Measurements from ENCODE around the gene IGFBP3.
"Not testable (repeated sequence)": the region's sequence is repeated elsewhere in the genome, so short reads cannot be mapped to it uniquely, and the experiment has no call there.

IGFBP3 gene, protein sequence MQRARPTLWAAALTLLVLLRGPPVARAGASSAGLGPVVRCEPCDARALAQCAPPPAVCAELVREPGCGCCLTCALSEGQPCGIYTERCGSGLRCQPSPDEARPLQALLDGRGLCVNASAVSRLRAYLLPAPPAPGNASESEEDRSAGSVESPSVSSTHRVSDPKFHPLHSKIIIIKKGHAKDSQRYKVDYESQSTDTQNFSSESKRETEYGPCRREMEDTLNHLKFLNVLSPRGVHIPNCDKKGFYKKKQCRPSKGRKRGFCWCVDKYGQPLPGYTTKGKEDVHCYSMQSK

DNA sequence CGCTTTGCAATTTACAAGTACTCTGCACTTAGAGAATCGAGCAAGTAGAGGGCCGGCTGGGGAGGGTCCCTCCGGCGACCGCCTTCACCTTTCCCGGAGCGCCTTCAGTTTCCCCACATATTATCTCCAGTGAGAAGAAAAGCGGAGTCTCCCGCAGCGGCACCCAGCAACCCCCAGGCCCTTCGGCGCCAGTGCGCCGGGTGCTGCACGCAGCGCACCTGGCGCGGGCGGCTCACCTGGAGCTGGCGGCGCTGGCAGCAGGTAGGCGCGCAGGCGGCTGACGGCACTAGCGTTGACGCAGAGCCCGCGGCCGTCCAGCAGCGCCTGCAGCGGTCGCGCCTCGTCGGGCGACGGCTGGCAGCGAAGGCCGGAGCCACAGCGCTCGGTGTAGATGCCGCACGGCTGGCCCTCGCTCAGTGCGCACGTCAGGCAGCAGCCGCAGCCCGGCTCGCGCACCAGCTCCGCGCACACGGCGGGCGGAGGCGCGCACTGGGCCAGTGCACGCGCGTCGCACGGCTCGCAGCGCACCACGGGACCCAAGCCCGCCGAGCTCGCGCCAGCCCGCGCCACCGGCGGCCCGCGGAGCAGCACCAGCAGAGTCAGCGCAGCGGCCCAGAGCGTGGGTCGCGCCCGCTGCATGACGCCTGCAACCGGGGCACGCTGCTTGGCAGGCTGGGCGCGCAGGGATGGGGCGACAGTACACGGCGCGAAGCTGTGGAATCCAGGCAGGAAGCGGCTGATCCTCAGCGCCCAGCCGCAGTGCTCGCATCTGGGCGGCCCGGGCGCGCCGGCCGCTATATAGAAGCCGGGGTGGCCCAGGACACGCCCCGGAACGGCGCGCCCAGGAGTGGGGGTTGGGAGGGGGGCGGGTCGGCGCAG is at the start of gene IGFBP3:
Gene IGFBP3, minus strand, starts transcription at position 771 of the 879 bp plus-strand sequence. Its CDS starts 132 bp downstream, at position 639.
- FAIRE-seq, result no peak

DNA sequence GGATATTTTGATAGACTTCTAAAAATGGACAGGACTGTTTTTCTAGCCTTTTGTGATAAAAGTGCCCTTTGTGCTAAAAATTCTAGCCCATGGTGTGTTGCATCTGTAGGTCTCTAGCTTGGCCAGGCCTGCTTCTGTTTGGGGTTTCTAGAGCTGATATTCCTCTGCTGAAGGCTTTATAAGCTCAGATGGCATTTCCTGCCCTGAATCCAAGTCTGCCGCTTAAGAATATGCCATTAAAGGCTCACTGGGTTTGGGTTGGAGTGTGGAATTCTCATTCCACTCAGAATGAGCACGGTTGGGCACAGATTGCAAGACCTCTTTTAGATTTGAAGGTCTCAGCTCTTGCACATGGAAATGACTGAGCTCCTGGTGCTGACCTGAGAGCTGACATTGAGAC is 49.4 kb upstream of the IGFBP3 start:
- no peak for FAIRE-seq

DNA sequence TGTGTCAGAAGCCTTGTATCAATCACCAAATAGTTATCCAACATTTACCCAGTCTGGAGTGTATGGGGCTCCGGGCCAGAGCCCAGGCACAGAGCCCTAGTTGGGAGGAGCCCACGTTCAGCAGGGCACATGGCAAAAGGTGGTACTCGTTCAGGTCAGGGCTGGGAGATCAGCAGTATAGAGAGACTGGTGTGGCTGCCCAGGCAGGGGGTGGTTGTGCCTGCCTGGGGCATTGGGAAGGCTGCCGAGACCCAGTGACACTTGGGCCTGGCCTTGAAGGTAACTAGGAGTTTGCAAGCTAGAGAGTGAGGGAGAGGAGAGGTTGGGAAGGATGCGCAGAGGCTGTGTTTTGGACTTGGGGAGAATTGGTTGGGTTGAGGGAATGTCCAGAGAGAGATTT is 48.9 kb upstream of the IGFBP3 start:
- no peak for FAIRE-seq

DNA sequence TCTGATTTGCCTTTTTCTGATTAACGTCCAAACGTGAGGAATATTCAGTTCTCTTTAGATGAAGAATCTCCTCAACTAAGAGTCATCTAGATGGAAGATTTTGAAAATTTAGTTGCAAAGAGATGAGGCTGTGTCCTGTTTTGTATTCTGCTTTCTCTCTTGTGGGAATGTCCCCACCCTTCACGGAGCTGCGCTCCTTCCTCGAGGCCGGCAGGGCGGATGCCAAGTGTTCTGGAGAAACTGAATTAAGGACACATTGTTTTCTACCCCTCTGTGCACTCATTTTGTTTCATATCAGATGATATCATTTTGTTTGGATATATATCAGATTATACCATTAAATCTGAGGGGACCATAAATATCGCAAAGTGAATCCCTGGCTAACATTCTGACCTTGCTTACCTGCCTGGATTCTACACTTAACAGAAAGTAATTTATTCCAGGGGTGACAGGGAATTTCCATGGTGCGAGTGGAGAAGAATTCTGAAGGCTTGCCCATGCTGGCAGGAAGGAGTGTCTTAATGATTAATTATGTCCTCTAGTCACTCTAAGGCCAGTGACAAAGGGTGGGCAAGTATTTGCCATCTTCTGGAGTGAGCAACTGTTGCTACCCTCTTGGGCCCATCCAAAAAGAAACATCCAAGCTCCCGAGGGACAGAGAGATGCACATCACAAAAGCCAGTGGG is 47.9 kb upstream of the IGFBP3 start:
- FAIRE-seq, result no peak

DNA sequence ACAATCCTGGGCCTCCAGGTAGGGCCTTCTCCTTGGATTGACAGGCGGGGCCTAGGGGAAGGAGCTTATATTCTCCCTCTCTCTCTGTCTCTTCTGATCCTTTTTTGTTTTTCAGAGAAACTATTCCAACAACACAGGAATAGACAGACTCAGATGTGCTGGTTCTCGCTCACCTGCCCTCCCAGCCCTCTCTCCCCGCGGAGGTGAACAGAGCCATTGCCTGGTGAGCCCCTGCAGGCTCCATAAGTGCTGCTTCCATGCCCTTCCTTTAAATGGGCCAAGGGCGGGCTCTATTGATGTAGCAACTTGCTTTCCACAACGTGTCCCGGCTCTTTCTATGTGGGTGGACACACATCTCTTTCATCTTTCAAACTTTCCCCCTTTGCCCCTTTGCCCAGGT is 47.2 kb upstream of the IGFBP3 start:
- no peak for FAIRE-seq

DNA sequence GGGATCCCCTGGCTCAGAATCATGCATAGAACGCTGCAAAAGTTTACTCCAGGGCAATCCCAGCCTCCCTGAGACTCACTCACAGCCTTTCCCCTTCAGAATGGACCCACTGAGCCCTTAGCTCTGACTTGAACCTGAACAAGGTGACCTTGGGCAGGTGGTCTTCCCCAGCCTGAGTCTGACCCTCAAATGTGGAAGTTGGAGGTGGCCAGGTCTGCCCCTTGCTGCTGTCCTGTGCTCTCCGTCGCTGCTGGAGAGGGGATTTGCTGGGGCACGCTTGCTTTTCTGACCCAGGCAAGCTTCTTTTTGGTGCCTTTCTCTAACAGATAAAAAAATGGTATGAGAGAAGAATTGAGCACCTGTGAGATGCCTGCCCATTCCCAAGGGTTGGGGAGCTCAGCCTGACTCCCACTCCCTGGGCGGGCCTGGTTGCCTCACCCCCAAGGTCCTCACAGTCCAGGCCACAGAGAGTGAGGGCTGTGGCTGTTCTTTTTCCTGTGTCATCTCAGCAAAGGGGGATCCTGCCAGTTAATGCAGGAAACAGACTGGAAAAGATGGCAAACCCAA is 46.6 kb upstream of the IGFBP3 start:
- no peak for FAIRE-seq

DNA sequence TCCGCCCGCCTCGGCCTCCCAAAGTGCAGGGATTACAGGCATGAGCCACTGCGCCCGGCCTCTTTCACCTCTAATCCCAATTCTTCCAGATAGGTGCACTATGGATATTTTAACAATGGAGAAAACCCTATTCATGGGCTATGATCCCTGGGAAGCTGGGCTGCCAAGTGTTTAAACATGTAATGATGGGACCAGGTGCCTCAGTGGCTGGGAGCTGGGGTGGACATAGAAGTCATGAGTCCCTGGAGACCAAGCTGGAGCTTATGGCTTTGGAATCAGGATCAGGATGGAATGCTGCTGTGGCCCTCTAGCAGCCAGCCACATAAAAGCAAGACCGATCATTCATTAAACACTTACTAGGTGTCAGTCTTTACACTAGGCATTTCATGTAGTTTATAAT is 41.8 kb upstream of the IGFBP3 start:
- no peak for FAIRE-seq

DNA sequence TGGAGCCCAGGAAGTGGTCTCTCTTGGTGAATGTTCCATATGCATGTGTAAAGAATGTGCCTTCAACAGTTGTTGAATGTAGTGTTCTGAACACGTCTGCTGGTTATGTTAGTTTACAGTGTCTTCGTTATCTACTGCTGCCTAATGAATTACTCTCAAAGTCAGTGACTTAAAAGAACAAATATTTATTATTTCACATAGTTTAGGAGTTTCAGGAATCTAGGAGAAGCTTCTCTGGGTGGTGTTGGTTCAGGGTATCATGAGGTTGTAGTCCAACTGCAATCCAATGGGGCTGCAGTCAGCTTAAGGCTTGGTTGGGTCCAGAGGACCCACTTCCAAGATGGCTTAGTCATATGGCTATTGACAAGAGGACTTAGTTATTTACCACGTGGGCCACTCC is 36.6 kb upstream of the IGFBP3 start:
- FAIRE-seq, result no peak

DNA sequence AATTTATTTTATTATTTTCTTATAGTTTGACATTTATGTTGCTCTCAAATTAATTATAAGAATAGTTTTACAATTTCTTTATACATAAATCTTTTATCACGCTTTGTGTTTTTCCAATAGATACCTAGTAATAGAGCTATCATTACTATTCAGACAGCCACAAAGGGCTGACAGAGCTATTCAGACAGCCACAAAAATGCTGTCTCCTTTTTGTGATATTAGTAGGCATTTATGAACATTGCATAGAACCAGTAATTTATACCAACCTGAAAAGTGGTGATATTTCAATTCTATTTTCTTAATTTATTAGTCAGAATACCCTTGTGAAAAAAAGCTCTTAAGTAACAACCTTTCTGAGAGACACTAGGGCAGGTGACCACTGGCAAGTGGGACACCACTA is 34.2 kb upstream of the IGFBP3 start:
- no peak for FAIRE-seq

DNA sequence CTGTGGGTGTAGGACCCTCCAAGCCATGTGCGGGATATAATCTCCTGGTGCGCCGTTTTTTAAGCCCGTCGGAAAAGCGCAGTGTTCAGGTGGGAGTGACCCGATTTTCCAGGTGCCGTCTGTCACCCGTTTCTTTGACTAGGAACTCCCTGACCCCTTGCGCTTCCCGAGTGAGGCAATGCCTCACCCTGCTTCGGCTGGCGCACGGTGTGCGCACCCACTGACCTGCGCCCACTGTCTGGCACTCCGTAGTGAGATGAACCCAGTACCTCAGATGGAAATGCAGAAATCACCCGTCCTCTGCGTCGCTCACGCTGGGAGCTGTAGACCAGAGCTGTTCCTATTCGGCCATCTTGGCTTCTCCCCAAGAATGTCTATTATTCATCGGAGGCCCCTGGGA is 32.0 kb upstream of the IGFBP3 start:
- not testable (repeated sequence) for FAIRE-seq

DNA sequence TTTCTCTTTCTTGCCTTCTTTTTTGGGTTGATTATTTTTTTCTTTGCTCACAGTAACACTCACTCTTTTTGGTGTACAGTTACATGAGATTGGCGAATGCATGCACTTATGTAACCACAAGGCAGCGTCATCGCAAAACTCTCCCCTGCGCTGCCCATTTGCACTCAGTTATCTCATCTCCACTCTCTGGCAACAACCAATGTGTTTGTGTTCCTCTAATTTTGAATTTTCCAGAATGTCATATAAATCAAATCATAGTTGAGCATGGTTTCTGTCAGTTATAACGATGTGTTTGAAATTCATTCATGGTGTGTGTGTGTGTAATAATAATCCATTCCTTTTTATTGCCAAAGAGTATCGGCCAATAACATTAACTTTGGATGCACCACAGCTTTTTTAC is 23.0 kb upstream of the IGFBP3 start:
- FAIRE-seq, result no peak

DNA sequence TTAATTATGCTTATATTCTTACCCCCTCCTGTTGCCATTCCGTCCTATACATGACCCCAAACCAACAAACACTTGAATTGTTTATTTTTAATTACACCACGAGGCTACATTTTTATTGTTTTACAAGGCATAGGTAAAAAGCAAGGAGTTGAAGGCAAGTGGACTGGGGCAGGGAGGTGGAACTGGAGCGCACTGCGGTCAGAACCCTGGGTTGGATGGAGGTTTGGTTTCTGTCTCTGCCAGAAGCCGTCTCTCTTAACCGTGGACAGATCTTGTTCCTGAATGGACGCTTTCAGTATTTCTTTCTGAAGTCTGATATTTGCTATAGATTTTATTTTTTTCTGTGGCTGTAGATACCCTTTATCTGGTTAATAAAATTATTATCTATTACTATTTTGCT is 19.9 kb upstream of the IGFBP3 start:
- no peak for FAIRE-seq

DNA sequence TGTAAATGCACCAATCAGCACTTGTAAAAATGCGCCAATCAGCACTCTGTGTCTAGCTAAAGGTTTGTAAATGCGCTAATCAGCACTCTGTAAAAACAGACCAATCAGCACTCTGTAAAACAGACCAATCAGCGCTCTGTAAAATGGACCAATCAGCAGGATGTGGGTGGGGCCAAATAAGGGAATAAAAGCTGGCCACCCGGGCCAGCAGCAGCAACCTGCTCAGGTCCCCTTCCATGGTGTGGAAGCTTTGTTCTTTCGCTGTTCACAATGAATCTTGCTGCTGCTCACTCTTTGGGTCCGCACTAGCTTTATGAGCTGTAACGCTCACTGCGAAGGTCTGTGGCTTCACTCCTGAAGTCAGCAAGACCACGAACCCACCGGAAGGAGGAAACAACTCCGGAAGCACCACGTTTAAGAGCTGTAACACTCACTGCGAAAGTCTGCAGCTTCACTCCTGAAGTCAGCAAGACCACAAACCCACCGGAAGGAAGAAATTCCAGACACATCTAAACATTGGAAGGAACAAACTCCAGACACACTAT is 19.2 kb upstream of the IGFBP3 start:
- not testable (repeated sequence) for FAIRE-seq

DNA sequence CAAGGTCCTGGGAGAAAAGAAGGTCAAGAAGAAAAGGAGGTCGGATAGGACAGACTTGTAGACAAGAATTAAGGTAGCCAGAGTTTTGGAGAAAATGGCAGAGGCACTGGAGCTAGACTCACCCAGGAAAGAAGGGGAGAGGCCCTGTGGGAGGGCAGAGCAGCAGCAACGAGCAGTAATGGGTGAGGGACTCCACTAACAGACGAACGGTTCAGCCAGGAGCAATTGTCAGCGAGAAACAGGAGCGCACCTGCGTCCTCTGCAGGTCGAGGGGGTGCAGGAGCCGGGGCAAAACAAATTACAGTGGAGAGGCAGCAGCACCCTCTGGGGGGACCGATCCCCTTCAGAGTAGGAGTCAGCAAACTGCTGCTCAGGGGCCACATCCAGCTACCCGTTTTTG is 18.5 kb upstream of the IGFBP3 start:
- no peak for FAIRE-seq

DNA sequence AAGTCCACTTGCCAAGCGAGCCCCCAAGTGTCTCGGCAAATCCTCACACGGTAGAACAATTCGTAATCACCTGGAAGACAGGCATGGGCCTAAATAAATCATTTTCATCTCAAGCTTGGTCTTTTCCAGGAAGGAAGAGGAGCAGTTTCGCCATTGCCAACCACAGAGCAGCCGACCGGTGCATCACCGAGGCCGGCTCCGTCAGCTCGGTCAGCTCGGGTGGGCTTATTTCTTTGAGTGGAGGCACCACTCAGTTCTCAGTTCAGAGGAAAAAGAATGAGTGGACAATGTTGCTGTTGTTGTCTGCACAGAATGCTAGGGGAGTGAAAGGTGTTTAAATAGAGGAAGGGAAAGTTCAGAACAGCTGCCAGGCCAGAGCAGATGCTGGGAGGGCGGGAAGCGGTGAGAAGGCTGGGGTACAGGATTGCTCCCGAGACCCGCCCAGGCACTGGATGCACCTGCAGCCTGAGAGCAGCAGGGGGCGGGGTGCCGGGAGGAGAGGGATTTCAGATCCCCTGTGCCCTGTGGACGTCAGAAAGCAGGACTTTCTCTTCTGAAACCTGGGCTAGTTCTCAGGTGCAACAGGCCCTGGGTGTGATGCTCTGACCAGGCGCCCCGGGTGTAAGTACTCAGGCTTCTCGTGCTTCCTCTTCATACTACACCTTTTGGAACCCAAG is 17.7 kb upstream of the IGFBP3 start:
- FAIRE-seq, result no peak

DNA sequence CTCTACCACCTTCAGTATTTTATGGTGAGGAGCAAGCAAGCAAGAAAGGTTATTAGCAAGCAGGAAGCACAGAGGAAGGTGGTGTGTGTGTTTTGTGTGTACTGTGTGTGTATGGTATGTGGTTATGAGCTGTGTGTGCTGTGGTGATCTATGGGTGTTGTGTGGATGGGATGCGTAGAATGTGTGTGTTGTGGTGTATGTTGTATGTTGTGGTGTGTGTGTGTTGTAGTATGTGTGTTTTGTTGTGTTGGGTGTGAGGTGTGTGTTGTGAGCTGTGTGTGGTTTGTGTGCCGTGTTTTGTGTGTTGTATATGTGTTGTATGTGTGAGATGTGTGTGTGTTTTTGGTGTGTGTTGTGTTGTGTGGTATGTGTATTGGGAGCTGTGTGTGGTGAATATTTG is 16.8 kb upstream of the IGFBP3 start:
- no peak for FAIRE-seq

DNA sequence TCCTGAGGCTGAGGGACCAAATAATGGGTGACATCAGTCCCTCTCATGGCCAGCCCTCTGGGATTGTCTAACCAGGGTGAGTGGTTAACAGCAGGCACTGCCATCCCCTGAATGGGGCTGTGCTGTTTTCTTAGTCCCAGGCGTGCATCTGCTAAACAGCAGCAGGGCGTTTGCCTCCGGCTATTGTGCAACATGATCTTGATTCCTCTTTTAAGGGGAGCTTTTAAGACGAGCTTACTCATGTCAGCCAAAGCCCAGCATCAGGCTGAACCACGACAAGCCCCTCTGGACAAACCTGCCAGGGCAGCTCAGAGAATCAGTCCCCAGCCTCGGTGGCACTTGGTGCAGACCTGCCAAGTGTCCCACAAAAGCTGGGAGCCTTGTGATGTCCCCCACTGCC is 16.2 kb upstream of the IGFBP3 start:
- no peak for FAIRE-seq

DNA sequence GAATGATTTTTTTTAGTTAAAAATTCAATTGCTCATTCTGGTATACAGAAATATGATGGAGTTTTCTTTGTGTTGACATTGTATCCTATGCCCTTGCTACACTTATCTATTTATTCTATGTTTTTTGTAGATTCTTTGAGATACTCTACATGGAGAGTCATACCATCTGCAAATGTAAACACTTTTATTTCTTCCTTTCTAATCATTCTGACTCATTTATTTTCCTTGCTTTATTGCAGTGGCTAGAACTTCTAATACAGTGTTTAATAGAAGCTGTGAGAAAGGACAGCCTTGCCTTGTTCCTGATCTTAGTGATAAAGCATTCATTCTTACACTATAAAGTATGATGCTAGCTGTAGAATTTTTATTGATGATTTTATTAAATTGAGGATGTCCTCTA is 9.9 kb upstream of the IGFBP3 start:
- FAIRE-seq, result no peak

DNA sequence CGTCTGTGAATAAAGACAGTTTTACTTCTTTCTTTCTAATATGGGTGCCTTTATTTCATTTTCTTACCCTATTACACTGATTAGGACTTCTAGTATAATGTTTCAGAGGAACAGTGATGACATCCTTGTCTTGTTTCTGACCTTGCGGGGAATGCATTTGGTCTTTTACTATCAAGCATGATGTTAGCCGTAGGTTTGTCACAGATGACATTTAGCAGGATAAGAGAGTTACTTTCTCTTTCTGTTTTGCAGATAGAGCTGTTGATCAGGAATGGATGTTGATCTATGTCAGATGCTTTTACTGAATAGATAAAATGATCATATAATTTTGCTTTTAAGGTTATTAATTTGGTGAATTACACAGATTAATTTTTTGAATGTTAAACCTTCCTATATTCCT is 6.6 kb upstream of the IGFBP3 start:
- FAIRE-seq, result no peak

DNA sequence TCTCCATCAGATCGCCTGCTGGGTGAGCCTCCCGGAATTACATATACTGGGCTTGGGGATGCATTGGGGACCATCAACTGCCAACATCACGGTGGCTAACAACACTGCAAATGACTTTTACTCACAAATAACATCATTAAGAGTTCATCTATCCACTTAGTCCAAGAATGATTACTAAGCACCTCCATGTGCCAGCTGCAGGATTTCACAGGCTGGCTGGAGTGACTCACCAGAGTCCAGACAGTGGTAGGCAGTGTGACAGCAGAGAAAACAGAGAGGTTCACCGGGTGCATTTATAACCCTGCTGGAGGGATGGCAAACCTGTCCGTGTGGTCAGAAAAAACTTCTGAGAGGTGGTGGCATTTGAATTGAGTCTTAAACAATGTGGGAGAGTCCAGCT is 3.2 kb upstream of the IGFBP3 start:
- FAIRE-seq, result peak; percentile 43

DNA sequence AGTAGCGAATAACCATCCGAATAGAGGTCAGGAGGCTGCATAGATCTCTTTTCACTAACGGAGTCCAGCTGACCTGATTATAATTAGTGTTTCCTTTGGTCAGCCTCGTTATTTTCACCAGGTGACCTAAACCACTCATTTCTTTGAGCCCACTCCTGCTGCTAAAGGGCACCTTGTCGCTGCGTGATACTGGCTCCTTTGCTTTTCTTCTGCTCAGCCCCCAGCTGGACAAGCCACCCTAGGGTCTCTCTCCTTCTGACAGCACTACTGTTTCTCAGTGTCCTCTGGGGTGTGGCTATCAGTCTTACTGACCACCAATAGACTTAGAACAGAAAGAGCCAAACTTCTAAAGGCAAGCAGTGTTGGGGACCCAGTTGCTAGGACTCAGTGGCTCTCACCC is 2.7 kb upstream of the IGFBP3 start:
- no peak for FAIRE-seq

DNA sequence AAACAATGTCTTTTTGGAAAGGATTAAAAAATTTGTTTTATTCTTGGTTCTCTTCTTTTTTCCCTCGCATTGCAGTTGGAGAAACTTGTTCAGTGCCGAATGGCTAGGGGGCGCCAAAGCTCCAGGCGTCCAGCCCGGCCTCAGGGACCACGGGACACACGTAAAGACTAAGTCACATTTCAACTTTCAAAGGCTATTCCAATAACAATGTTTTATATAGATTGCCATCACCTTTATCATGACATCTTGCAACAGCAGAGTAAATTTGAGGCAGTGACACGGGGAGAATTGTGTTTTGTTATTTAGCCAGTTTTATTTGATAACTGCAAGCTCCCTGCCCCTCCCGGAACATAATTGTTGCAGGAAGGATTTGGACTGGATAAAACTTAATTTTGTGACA is 2.2 kb upstream of the IGFBP3 start:
- FAIRE-seq, result peak; percentile 36

DNA sequence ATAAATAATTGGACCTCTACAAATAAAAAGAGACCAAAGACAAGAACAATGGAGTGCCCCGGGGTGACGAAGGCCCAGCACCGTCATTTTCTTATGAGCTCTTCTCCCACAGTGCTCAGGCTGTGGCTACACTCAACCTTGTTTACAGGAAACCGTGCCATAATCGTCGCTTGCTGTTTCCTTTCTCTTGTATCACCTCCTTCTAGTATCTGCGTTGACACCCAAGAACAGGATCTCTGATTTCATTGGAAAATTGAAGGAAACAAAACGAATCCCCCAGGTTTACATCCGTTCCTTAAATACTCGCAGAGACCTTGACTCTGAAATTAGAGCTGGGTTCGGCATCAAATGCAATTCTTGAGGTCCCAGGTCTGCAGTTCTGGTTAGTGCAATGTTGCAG is 1.7 kb upstream of the IGFBP3 start:
- no peak for FAIRE-seq

Data from islet of Langerhans (tissue), 1 donor.